A673 (cell line): ENCODE data around the gene TOMM40L. TPM values are rescaled to one million over a fixed set of nuclear protein-coding genes. Genes with fewer than 3 reads are reported as not detected.

Source experiments
- BruUV-seq: library from RNA; stranded (reverse); fragments of 400-500 nt; replicated peaks from 2 replicates; lab custom pipeline; 2021; lab: Mats Ljungman, UMichigan
- CTCF ChIA-PET: fragments of 300-600 bp; sonication (Branson Sonifier 250); formaldehyde crosslinking; loops from one replicate; lab custom pipeline; 2022; ENCODE audit warnings: antibody characterized with exemption; lab: Charles Lee
- POLR2A ChIA-PET: fragments of 300-600 bp; sonication (Branson Sonifier 250); formaldehyde crosslinking; loops from one replicate; lab custom pipeline; 2022; ENCODE audit warnings: antibody characterized with exemption; ENCODE audit not compliant: low non-redundant PET; lab: Charles Lee
- DNase-seq: peaks from one replicate; pipeline ENCODE4 v3.0.0-alpha.2; 2015; ENCODE audit warnings: low spot score
- H3K27ac ChIP-seq: fragments of 200-600 bp; sonication (generic); 2 replicates; pipeline ENCODE4 v1.5.1; 2016; ENCODE audit warnings: mixed run types, low read depth, mild to moderate bottlenecking, mixed read lengths, antibody characterized with exemption, low read length; ENCODE audit not compliant: poor library complexity, severe bottlenecking
- H3K27me3 ChIP-seq: fragments of 200-600 bp; sonication (generic); replicated peaks from 2 replicates; pipeline ENCODE4 v1.6.1; 2017; ENCODE audit warnings: mixed run types, low read depth, mild to moderate bottlenecking, mixed read lengths, antibody characterized with exemption, low read length; ENCODE audit not compliant: insufficient read depth, poor library complexity
- H3K36me3 ChIP-seq: fragments of 200-600 bp; sonication (generic); 2 replicates; pipeline ENCODE4 v1.6.1; 2016; ENCODE audit warnings: mixed run types, mild to moderate bottlenecking, mixed read lengths, antibody characterized with exemption, low read length; ENCODE audit not compliant: insufficient read depth, poor library complexity, severe bottlenecking
- H3K4me1 ChIP-seq: fragments of 200-600 bp; sonication (generic); 2 replicates; pipeline ENCODE4 v1.6.1; 2017; ENCODE audit warnings: mixed run types, mild to moderate bottlenecking, mixed read lengths, antibody characterized with exemption, low read length; ENCODE audit not compliant: insufficient read depth, poor library complexity, severe bottlenecking
- H3K4me3 ChIP-seq: fragments of 200-600 bp; sonication (generic); 2 replicates; pipeline ENCODE4 v1.5.1; 2016; ENCODE audit warnings: low read depth, mixed run types, mild to moderate bottlenecking, mixed read lengths, low read length; ENCODE audit not compliant: poor library complexity, severe bottlenecking
- H3K9me3 ChIP-seq: fragments of 200-600 bp; sonication (generic); 2 replicates; pipeline ENCODE4 v1.6.1; 2016; ENCODE audit warnings: mixed run types, low read depth, mild to moderate bottlenecking, mixed read lengths, antibody characterized with exemption, low read length; ENCODE audit not compliant: poor library complexity, severe bottlenecking
- EZH2 ChIP-seq: fragments of 200-600 bp; sonication (generic); IDR thresholded peaks from 2 replicates; pipeline ENCODE4 v1.6.1; 2017; ENCODE audit warnings: borderline replicate concordance, low read depth, mild to moderate bottlenecking, mixed read lengths, antibody characterized with exemption, low read length; ENCODE audit not compliant: poor library complexity, severe bottlenecking
- intact Hi-C: fragments of 100-400 bp; cut with micrococcal nuclease; formaldehyde crosslinking; loops from one replicate; pipeline ENCODE4 v1.10.0; 2022; ENCODE audit not compliant: unreplicated experiment
- microRNA-seq: library from miRNA; unstranded; fragments of <30 nt; microRNA quantifications from one replicate; pipeline ENCODE4 v1.2.0, GENCODE V29; 2021
- total RNA-seq: library from RNA; stranded (reverse); gene quantifications from 2 replicates; pipeline ENCODE4 v1.2.3, GENCODE V29; 2021
- TF ChIP-seq, protein P1 (sequence below): fragments of 300-800, 200-600 bp; sonication (generic); conservative IDR thresholded peaks from 2 replicates; pipeline ENCODE4 v1.5.1; 2017; ENCODE audit warnings: low read depth, mild to moderate bottlenecking, antibody characterized with exemption, low read length, moderate library complexity, mixed read lengths

TOMM40L gene
- total RNA-seq, 1 experiment from 2014 or later = 14.0 TPM

DNA sequence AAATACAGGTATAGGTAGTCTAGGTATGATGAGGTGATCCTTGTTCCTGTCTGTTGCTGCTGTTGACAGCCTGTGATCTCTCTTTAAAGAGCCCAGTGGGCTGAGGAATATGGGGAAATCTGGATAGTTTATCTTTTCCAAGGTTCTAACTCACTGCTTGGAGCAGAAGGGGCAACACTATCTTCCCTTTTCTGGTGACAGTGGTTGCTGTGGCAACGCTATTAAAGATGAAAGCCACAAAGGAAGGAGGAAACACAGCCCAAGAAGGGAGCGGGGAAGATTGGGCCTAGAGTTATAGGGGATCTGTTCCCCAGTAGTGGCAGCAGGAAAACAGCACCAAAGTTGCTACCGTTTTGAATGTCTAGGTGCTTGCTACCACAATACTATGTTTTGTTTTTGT lies 41.5 kb downstream of the TOMM40L start:
- no peak for DNase-seq
- H3K27ac ChIP-seq = no peak overlapping the region
- no TSS peak for BruUV-seq
- no peaks in the 10 kb centered on the region for H3K4me1 ChIP-seq
- TF ChIP-seq EZH2 = no peak
- TF ChIP-seq, protein P1, sequence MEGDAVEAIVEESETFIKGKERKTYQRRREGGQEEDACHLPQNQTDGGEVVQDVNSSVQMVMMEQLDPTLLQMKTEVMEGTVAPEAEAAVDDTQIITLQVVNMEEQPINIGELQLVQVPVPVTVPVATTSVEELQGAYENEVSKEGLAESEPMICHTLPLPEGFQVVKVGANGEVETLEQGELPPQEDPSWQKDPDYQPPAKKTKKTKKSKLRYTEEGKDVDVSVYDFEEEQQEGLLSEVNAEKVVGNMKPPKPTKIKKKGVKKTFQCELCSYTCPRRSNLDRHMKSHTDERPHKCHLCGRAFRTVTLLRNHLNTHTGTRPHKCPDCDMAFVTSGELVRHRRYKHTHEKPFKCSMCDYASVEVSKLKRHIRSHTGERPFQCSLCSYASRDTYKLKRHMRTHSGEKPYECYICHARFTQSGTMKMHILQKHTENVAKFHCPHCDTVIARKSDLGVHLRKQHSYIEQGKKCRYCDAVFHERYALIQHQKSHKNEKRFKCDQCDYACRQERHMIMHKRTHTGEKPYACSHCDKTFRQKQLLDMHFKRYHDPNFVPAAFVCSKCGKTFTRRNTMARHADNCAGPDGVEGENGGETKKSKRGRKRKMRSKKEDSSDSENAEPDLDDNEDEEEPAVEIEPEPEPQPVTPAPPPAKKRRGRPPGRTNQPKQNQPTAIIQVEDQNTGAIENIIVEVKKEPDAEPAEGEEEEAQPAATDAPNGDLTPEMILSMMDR = no peak
- POLR2A ChIA-PET = no interaction called here
- H3K4me3 ChIP-seq = no peak overlapping the region
- intact Hi-C loops = no loop called here
- H3K36me3 ChIP-seq = no peaks in the 10 kb centered on the region
- CTCF ChIA-PET = no interaction called here
- H3K27me3 ChIP-seq = no peaks in the 10 kb centered on the region
- no peaks in the 10 kb centered on the region for H3K9me3 ChIP-seq

DNA sequence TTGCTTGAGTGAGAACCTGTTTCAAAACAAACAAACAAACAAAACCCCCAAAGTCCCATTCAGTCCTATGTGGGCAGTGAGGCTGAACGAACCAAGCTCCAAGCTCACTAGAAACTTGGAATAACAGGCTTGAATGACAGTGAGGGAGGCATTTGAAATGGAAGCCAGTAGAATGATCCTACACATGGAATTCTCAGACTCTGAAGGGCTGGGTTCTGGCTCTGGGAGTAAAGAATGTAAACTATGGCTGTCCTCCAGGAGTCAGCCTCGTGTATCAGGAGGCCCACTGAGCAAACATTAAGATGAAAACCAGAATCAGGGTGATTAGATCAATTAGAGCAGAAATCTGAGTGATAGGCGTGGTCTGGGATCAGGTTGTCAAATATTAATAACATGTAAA lies 47.5 kb downstream of the TOMM40L start:
- ChIA-PET POLR2A (no interaction called here), CTCF (no interaction called here)
- H3K9me3 ChIP-seq = no peaks in the 10 kb centered on the region
- no peak overlapping the region for H3K4me3 ChIP-seq
- no peak overlapping the region for H3K27ac ChIP-seq
- TF ChIP-seq, protein P1 = no peak
- TF ChIP-seq EZH2 = no peak
- H3K4me1 ChIP-seq = no peaks in the 10 kb centered on the region
- BruUV-seq = no TSS peak
- intact Hi-C loops = no loop called here
- no peaks in the 10 kb centered on the region for H3K36me3 ChIP-seq
- no peak for DNase-seq
- H3K27me3 ChIP-seq = peaks cover 3% of the 10 kb centered on the region

- H3K27me3 ChIP-seq = peaks cover 3% of the 10 kb centered on the region
- no peaks in the 10 kb centered on the region for H3K4me1 ChIP-seq
- no TSS peak for BruUV-seq
- H3K27ac ChIP-seq = no peak overlapping the region
- no peaks in the 10 kb centered on the region for H3K9me3 ChIP-seq
- no peak for TF ChIP-seq EZH2
- TF ChIP-seq, protein P1 = no peak
- intact Hi-C loops = no loop called here
- POLR2A ChIA-PET = no interaction called here
- H3K4me3 ChIP-seq = no peak overlapping the region
- CTCF ChIA-PET = interaction anchor here (0.7 kb wide), 1 partner anchor 16 kb away, joined by 3 read pairs; no protein-coding TSS in a partner anchor
- no peaks in the 10 kb centered on the region for H3K36me3 ChIP-seq
- no peak for DNase-seq
Measured at GRCh38 chr1:161274874-161275273, 49.0 kb downstream of the TOMM40L start.

Small RNAs within 50 kb of the gene (microRNA-seq; reads per million reads assigned to microRNA genes)
- gene MIR5187 = not detected

Other genes with a start within 250 kb of the TOMM40L start
- 2.3 and 4.1 TPM in 2 replicates for gene F11R, start 204.9 kb upstream of the TOMM40L start, total RNA-seq
- gene TSTD1, start 187.1 kb upstream of the TOMM40L start, total RNA-seq = 1.2 and 1.3 TPM in 2 replicates
- 54.5 and 57.9 TPM in 2 replicates for gene USF1, start 180.1 kb upstream of the TOMM40L start, total RNA-seq
- gene ARHGAP30, start 156.2 kb upstream of the TOMM40L start, total RNA-seq = not detected in 2 replicates
- not detected in 2 replicates for gene NECTIN4, start 136.5 kb upstream of the TOMM40L start, total RNA-seq
- 1.7 and 4.8 TPM in 2 replicates for gene KLHDC9, start 127.7 kb upstream of the TOMM40L start, total RNA-seq
- gene PFDN2, start 108.0 kb upstream of the TOMM40L start, total RNA-seq = 131 and 133 TPM in 2 replicates
- 29.3 and 40.3 TPM in 2 replicates for gene NIT1, start 108.0 kb upstream of the TOMM40L start, total RNA-seq
- gene DEDD, start 93.4 kb upstream of the TOMM40L start, total RNA-seq = 53.0 and 54.6 TPM in 2 replicates
- gene UFC1, start 72.1 kb upstream of the TOMM40L start, total RNA-seq = 73.6 and 82.7 TPM in 2 replicates
- 46.2 and 51.8 TPM in 2 replicates for gene USP21, start 66.6 kb upstream of the TOMM40L start, total RNA-seq
- 24.3 and 25.2 TPM in 2 replicates for gene PPOX, start 59.6 kb upstream of the TOMM40L start, total RNA-seq
- 47.9 and 55.1 TPM in 2 replicates for gene B4GALT3, start 48.6 kb upstream of the TOMM40L start, total RNA-seq
- 28.6 and 31.6 TPM in 2 replicates for gene ADAMTS4, start 27.0 kb upstream of the TOMM40L start, total RNA-seq
- 123 and 133 TPM in 2 replicates for gene NDUFS2, start 23.7 kb upstream of the TOMM40L start, total RNA-seq
- gene FCER1G, start 10.8 kb upstream of the TOMM40L start, total RNA-seq = 1.2 and 1.5 TPM in 2 replicates
- not detected in 2 replicates for gene APOA2, start 2.4 kb upstream of the TOMM40L start, total RNA-seq
- not detected in 2 replicates for gene NR1I3, start 12.1 kb downstream of the TOMM40L start, total RNA-seq
- gene PCP4L1, start 32.7 kb downstream of the TOMM40L start, total RNA-seq = not detected in 2 replicates
- 2.6 and 2.8 TPM in 2 replicates for gene MPZ, start 83.9 kb downstream of the TOMM40L start, total RNA-seq
- 228 and 249 TPM in 2 replicates for gene SDHC, start 88.3 kb downstream of the TOMM40L start, total RNA-seq
- gene CFAP126, start 141.8 kb downstream of the TOMM40L start, total RNA-seq = not detected in 2 replicates